ENCODE data around the gene GRM6.

Gene GRM6

DNA sequence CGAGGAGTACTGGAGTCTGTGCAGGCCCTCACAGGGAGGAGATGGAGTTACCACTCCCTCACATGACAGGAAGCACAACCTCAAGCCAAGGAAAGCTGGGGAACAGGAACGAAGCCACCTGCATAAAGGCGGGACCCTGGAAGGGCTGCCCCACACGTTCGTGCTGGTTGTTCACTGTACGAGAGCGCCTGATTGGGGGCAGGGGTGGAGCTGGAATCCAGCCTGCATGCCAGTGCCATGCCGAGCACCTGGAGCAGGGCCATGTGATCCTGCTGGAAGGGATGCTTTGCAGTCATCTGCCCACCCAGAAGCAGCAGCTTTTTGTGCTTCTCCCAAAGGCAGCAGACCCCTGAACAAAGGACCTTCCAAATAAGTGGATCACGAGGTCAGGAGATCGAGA, 11.4 kb downstream of the GRM6 start:
- no peak for DNase-seq

DNA sequence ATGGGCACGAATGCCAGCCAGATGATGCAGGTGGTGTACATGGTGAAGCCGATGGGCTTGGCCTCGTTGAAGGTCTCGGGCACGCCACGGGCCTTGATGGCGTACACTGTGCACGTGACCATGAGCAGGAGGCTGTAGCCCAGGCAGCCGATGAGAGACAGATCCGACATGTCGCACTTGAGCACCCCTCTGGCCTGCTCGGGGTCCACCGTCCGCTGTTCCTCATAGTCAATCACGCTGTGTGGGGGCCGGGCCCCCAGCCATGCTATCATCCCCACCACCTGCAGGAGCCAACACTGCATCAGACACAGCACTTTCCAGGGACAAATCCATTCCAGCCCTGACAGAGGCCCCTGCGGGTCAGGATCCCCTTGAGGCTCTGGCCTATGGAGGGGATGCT, 12.2 kb downstream of the GRM6 start:
- DNase-seq, result no peak

DNA sequence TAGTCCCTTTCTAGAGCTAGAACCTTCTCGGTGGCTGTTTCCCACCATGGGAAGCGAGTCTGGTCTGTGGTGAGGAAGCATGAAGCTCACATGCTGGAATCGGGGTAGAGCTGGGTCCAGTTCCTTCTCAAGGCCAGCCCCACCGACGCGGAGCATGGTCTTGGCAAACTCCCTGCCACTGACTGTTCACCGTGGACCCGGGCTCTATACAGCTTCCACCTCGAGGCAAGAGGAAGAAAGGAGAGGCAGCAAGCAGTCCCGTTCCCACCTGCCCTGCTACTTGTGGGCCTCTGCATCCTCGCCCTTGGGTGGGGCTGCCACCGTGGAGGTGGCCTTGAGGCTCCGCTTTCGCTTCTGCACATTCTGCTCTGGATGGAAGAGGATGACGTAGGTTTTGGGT, 13.7 kb downstream of the GRM6 start:
- no peak for DNase-seq

DNA sequence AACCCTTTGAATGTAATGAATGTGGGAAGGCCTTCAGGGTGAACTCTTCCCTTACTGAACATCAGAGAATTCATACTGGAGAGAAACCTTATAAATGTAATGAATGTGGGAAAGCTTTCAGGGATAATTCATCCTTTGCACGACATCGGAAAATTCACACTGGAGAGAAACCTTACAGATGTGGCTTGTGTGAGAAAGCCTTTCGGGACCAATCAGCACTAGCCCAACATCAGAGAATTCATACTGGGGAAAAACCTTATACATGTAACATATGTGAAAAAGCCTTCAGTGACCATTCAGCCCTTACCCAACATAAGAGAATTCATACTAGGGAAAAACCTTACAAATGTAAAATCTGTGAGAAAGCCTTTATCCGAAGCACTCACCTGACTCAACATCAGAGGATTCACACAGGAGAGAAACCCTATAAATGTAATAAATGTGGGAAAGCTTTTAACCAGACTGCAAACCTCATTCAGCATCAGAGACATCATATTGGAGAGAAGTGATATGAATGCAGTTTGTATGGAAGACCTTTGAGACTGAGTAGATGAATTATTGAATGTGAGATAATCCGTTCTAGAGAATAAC, 29.6 kb downstream of the GRM6 start:
- no peak for DNase-seq

DNA sequence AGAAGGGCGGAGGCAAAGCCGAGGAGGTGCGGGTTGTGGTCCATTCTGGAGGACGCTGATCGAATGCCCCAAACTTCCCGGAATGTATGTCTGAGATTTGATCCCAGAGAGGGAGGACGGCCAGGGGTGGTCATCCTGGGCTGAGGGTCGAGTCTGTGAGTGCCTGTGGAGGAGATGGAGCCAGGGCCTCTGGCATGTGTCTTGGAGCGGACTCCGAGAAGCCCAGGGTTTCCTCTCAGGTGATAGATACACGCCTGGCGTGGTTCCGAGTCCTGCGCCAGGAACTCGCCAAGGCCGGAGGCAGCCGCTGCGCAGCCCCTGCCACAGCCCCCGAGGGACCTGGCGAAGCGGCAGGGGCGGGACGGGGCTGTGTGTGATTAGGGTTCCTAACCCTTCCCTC, 53.8 kb downstream of the GRM6 start:
- DNase-seq, result no peak

DNA sequence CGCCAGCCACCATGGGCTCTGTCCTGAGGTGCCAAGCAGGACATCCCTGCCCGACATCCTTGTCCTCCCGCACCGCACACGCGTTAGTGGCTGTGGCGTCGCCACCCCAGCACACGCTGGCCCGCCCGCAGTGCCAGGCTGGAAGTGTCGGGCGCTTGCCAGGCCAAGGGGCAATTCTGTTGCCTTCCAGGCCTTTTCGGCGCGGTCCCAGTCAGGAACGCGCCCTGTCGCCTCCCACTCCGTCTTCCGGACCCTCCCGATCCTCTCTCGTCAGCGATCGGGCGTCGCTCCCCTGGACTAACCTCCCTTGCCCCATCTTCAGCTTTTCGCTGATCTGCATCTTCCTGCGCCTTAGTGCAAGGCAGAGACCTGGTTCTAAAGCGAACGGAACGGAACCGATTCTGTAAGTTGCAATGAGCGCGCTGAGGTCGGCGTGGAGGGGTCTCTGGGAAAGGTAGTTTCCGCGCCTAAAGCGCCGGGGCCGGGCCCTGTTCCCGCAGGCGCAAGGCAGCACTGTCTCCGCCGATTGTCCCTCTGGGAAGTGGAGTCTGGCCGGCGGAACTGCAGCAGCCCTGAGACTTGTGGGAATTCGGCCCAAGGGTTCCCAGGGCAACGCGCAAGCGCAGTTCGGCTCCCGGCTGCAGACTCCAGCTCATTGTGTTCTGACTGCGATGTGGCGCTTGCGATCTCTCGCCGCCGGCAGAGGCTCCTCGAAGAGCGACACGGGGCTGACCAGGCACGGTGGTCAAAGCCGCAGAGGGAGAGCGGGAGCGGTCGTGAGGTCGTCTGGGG, 54.4 kb downstream of the GRM6 start, which contains the start of gene ZNF454:
ZNF454 (plus strand) TSS at position 630 of the 792 bp plus-strand sequence. CDS start 1,594 bp downstream, outside the sequence.
- no peak for DNase-seq

DNA sequence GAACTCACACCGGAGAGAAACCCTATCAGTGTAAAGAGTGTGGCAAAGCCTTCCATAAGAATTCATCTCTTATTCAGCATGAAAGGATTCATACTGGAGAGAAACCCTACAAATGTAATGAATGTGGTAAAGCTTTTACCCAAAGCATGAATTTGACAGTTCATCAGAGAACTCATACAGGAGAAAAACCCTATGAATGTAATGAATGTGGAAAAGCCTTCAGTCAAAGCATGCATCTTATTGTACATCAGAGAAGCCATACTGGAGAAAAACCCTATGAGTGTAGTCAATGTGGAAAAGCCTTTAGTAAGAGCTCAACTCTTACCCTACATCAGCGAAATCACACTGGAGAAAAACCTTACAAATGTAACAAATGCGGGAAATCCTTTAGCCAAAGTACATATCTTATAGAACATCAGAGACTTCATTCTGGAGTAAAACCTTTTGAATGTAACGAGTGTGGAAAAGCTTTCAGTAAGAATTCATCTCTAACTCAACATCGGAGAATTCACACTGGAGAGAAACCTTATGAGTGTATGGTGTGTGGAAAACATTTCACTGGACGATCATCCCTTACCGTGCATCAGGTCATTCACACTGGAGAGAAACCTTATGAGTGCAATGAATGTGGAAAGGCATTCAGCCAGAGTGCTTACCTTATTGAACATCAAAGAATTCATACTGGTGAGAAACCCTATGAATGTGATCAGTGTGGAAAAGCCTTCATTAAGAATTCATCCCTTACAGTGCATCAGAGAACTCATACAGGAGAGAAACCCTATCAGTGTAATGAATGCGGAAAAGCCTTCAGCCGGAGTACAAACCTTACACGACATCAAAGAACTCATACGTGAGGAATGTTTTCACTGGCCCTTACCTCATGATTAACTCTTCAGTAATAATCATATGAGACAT, 63.0 kb downstream of the GRM6 start:
- DNase-seq, result no peak

All from activated CD4-positive, alpha-beta T cell treated with anti-CD3 and anti-CD28 coated beads, Interleukin-10, Interleukin-2, amounts not matched to agents 100 ng/mL and 50 ng/mL, durations not matched to agents 16 hours and 8 hours (primary cell).